Heart left ventricle (tissue), 13 donors: ENCODE data around the gene KCNMA1.

Experiments
- CTCF ChIP-seq, 12 donors: fragments of 200-600 bp; sonication (generic) in 4 of 12; IDR thresholded peaks; one replicate each; pipeline versions ENCODE4 v1.5.0 to v1.8.0; 2018 to 2022; ENCODE audit warnings: antibody characterized with exemption in 12 of 12, mild to moderate bottlenecking in 5 of 12
- POLR2A ChIP-seq, 2 donors: fragments of 450-650 bp; IDR thresholded peaks; one replicate each; pipeline ENCODE4 v1.6.1; 2017; ENCODE audit warnings: antibody characterized with exemption in 2 of 2, mild to moderate bottlenecking in 2 of 2, moderate library complexity in 2 of 2
- donor health status: ischemic (EF 13 %, LVEDD 7.1; RV severe dilation, severe dysfunction).
- donor health status: DM: no; HTN: yes; CAD: no.
- donor health status: DM: no; HTN: no; CAD: no.
- donor health status: ischemic (EF 25% LVEDD 6.9; RV normal size, moderate dysfunction).
- donor health status: ischemic (EF 25% LVEDD 5.7; RV mildly dilated, moderate dysfunction).
- donor health status: ischemic (EF 35%, LVEDD 5.7; RV mildly dilated, moderate dysfunction).
- donor health status: nonischemic (EF 11% LVEDD 7.7; RV severe dilation, severe dysfunction).
- donor health status: DM: yes; HTN: yes; CAD: no.
- donor health status: PGD.
- donor health status: ischemic (EF 29% LVEDD 5.4; RV normal size, mild dysfunction).
- donor health status: nonischemic (EF 23%, LVEDD 6.1; RV moderate dilation, normal function).

GRCh38 chr10:77513220-77513619 is 124.4 kb downstream of the KCNMA1 start:
- TF ChIP-seq POLR2A (IDR thresholded peaks at IDR 0.05): no peak
- no peak for TF ChIP-seq CTCF (IDR thresholded peaks at IDR 0.05)
